ENCODE data around the gene SNRNP70.

SNRNP70 gene

DNA sequence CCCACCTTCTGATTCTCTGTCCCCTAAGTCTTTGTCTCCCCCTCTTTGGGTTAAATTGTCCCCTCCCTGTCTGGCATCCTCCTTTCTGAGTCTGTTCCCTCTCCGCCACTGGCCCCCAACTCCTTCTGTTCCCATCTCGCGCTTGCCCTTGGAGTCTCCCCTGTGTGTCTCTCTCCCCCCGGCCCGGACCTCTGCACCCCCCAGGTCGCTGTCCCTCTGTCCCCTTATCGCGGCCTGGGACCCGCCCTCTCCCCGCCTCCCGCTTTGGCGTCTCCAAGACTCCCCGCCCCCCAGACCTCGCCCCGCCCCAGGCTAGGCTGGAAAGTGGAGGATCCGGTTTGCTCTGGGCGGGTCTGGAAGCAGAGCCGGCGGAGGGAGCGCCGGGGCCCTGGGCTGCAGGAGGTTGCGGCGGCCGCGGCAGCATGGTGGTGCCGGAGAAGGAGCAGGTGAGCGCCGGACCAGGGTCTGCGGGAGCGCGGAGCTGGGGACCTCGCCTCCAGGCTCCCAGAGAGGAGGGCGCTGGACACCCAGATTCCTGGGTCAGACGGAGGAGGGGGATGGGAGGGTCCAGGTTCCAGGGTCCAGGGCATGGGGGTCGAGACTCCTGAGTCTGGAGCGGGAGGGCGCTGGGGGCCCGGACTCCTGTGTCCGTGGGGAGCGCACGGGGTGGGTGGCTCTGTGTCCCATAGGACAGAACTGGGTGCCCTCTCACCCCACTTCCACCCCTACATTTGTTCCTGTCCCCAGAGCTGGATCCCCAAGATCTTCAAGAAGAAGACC is 72.4 kb downstream of the SNRNP70 start, which contains the start of gene TRPM4:
Gene TRPM4 (plus strand): TSS at position 348 of the 780 bp plus-strand sequence. CDS start 75 bp downstream, at position 423.
- DNase-seq (ENCODE audit: extremely low spot score, insufficient read length, low read depth), result no peak

More for the DNA sequence above, 72.4 kb downstream of the SNRNP70 start, which contains the start of gene TRPM4:
- no peak for FAIRE-seq
